SH-SY5Y (cell line): ENCODE data around the gene LCA5.

Experiments
- GATA2 ChIP-seq: IDR thresholded peaks from 2 replicates; pipeline ENCODE4 v1.6.1; 2011; ENCODE audit warnings: mild to moderate bottlenecking, low read depth, low read length
- GATA3 ChIP-seq: IDR thresholded peaks from 2 replicates; pipeline ENCODE4 v1.6.1; 2011; ENCODE audit warnings: low read depth, mild to moderate bottlenecking, low read length, moderate library complexity

The LCA5 gene

DNA sequence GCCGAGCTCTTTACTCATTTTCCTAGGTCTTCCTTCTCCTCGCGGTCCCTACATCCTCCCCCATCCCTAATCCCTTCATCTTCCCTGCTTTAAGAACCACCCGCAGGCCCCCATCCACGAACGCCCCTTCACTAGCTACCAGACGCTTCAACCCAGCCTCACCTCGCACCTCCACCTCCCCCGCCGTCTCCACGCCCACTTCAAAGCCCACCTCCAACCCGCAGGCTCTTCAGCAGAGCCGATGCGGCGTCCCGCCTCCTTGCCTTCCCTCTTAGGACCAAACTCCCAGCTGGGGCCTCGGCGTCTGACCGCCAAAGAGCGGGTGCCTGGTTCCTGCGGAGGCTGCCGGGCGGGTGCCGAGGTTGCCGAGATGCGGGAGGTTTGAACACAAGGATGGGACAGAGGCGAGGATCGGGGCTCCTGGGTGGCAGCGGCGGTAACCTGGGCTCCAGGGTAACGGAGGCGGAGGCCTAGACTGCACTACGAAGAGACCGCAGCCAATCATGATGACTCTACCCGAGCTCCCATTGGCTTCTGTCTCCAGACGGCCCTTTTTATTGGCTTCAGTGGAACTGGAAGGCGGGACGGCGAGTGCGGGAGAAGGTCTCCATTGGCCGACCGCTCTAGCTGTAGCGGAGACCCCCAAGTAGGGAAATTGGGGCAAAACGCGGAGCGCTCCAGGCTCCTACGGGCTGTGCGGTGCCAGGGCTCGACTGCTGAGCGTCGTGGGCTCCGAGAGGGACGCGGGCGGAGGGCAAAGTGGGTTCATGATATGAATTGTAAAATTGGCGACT, at the start of gene LCA5:
LCA5 (minus strand) TSS at position 477 of the 794 bp plus-strand sequence. CDS start 18,536 bp downstream, outside the sequence.
- no peak for TF ChIP-seq GATA2
- no peak for TF ChIP-seq GATA3

DNA sequence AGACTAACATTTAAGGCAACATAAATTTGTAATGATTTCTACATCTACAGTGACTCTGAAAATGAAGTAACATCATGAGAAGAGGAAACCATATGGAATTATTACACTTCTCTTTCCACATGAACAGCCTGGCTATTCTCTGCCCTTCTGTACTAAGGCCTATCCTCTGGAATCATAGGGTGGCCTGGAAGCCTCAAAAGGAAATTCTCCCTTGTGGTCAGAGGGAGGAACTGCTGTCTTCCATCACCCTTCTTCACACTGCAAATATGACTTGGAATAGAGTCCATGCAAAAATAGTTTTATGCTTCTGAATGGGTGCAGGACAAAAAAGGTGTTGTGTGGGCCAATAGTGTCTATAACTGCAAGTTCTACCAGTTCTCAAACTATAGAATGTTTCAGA, 49.3 kb upstream of the LCA5 start:
- TF ChIP-seq GATA2 (no peak), GATA3 (no peak)

DNA sequence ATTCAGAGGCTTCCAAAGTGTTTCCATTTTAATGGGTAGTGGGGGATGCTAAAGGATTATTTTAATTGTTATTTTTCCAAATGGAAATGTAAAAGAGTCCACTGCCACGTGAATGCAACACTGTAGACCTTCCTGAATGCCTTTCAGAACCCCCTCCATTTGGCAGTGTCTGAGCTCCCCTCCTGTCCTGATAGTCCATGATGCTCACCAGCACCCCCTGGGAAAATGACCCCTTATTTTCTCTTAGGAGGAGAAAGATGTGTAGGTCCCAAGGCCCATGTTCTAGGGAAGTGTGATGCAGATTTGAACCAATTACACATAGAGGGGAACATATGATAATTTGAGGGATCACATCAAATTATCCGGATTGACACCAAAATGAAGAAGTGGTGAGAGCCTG, 47.1 kb upstream of the LCA5 start:
- TF ChIP-seq GATA3 (no peak), GATA2 (no peak)

- TF ChIP-seq GATA2 (no peak), GATA3 (no peak)
Measured at GRCh38 chr6:79574630-79575225, 37.5 kb upstream of the LCA5 start.

- TF ChIP-seq GATA3 (no peak), GATA2 (no peak)
Measured at GRCh38 chr6:79574174-79574573, 36.9 kb upstream of the LCA5 start.

GRCh38 chr6:79571030-79571367, 33.8 kb upstream of the LCA5 start:
- TF ChIP-seq GATA3 (no peak), GATA2 (no peak)

GRCh38 chr6:79570129-79571029, 33.1 kb upstream of the LCA5 start:
- TF ChIP-seq GATA2 (0 out of 2 replicates have a peak, but pooled peaks have one; percentile 10), GATA3 (no peak)

GRCh38 chr6:79568996-79569395, 31.8 kb upstream of the LCA5 start:
- TF ChIP-seq GATA2: no peak
- no peak for TF ChIP-seq GATA3

DNA sequence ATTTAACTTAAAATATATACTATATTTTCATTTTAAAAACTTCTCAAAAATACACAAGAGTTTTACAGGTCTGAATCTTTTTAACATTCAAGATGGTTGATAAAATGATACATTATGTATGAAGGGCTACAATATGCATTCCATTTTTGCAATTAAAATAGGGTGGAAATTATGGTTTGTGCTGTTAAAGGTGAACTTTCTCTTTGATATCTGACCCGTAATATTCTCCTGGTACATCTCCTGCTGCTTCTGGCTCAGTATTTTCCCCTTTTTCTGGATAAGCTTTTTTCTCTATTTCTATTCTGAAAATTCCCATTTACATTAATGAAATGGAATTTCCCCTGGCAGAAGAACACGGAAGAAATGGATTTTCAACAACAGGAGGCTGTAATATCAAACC, 27.4 kb upstream of the LCA5 start:
- TF ChIP-seq GATA2 (no peak), GATA3 (no peak)

DNA sequence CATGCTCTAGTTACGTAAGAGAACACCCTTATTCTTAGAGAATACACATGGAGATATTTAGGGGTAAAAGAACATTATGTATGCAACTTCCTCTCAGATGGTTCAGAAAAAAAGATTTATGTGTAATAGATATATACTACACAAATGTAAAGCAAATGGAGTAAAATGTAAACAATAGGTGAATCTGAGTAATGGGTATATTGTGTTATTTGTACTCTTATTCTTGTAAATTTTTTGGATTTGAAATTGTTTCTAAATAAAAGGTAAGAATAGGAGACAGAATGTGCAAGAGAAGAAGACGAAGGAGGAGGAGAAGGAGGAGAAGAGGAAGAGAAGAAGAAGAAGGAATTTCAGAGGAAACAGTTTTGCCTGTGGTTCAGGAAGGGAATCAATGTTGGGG, 22.5 kb upstream of the LCA5 start:
- no peak for TF ChIP-seq GATA2
- TF ChIP-seq GATA3: no peak

- no peak for TF ChIP-seq GATA2
- TF ChIP-seq GATA3: no peak
Measured at GRCh38 chr6:79557673-79558467, 20.6 kb upstream of the LCA5 start.

DNA sequence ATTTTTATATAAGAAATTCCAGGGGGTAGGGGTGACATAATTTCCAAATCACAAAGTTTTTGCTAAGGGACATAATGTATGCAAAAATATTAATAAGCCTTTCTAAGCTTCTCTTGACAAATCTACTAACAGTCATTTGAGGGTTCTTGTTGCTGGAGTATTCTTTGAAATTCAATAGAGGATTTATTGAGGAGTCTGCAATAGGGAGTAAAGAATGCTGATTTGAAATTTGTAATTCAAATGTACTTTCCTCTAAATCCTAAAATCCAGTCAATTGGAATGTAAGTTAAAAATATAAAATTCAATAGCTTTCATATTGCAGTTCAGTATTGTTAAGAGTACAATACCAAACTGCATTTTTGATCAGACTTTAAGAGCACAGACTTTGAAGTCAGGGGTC, 17.1 kb upstream of the LCA5 start:
- TF ChIP-seq GATA3: no peak
- TF ChIP-seq GATA2: no peak

- TF ChIP-seq GATA2: no peak
- no peak for TF ChIP-seq GATA3
Measured at GRCh38 chr6:79551401-79551800, 14.2 kb upstream of the LCA5 start.

DNA sequence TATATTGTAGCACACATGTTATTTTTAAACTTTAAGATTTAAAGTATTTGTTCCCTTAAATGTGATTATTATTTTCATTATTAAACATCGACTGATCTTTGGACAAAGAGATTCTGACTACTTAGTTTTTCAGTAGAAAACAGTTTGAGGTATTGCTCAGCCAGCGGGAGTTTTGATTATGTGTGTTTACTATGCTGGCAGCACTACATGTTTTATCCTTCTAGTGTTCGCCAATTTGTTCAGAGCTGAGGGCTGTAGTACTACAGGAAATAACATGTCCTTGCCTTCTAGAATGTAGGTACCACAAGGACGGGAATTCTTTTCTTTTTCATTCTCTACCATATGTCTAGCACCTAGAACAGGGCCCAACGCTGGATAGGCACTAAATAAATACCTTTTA, 11.1 kb upstream of the LCA5 start:
- TF ChIP-seq GATA2 (no peak), GATA3 (no peak)
